AG04449 (cell line): Measurements from ENCODE around the gene UNC13D.
"Not testable (repeated sequence)": the region's sequence is repeated elsewhere in the genome, so short reads cannot be mapped to it uniquely, and the experiment has no call there.

Source experiments
- CTCF ChIA-PET: fragments of 350-600 bp; formaldehyde crosslinking; extraction: SDS; loops from one replicate; lab custom pipeline; 2021; ENCODE audit warnings: antibody characterized with exemption; lab: Yijun Ruan, JAX
- POLR2A ChIA-PET: fragments of 400-600, 350-600 bp; formaldehyde crosslinking; extraction: SDS; loops from one replicate; lab custom pipeline; 2020; ENCODE audit warnings: antibody characterized with exemption, inconsistent platforms; lab: Yijun Ruan, JAX
- DNase-seq: peaks from one replicate; pipeline ENCODE4 v3.0.0-alpha.2; 2010; ENCODE audit warnings: low read depth, low spot score
- H3K4me3 ChIP-seq: 2 replicates; pipeline ENCODE4 v1.5.1; 2011; ENCODE audit warnings: low read depth, mild to moderate bottlenecking, control low read depth, low read length
- CTCF ChIP-seq: IDR thresholded peaks from one replicate; pipeline ENCODE4 v1.5.1; 2011; ENCODE audit warnings: mild to moderate bottlenecking, moderate library complexity, low read length, control low read depth, inconsistent platforms; ENCODE audit not compliant: insufficient read depth; ENCODE audit errors: missing control alignments

Gene UNC13D

GRCh38 chr17:75875940-75876189 is 31.7 kb upstream of the UNC13D start:
- POLR2A ChIA-PET = no interaction called here
- TF ChIP-seq CTCF = no peak
- CTCF ChIA-PET = interaction anchor here (1.1 to 4.6 kb wide), 9 partner anchors 9 to 242 kb away, joined by 3 to 24 read pairs (median 7); partner anchors contain the start of genes MRPL38, SMIM5, TRIM65 and WBP2
- DNase-seq = no peak
- H3K4me3 ChIP-seq = no peak overlapping the region

GRCh38 chr17:75875182-75875939 is 31.2 kb upstream of the UNC13D start:
- no peak overlapping the region for H3K4me3 ChIP-seq
- CTCF ChIA-PET = interaction anchor here (1.1 to 4.6 kb wide), 9 partner anchors 9 to 242 kb away, joined by 3 to 24 read pairs (median 7); partner anchors contain the start of genes MRPL38, SMIM5, TRIM65 and WBP2
- DNase-seq = no peak

GRCh38 chr17:75874323-75875181 is 30.3 kb upstream of the UNC13D start:
- H3K4me3 ChIP-seq = no peak overlapping the region
- POLR2A ChIA-PET = no interaction called here
- CTCF ChIA-PET = interaction anchor here (1.1 to 4.6 kb wide), 9 partner anchors 12 to 241 kb away, joined by 3 to 24 read pairs (median 7); partner anchors contain the start of genes MRPL38, SMIM5, TRIM65 and WBP2
- no peak for TF ChIP-seq CTCF
- DNase-seq = no peak

More at GRCh38 chr17:75875182-75875939, 31.2 kb upstream of the UNC13D start:
- no peak for TF ChIP-seq CTCF
- POLR2A ChIA-PET = interaction anchor here (0.6 kb wide), 1 partner anchor 328 kb away, joined by 4 read pairs; no protein-coding TSS in a partner anchor

GRCh38 chr17:75873587-75874322 is 29.6 kb upstream of the UNC13D start:
- no peak for DNase-seq
- no peak for TF ChIP-seq CTCF
- CTCF ChIA-PET = interaction anchor here (1.4 to 4.6 kb wide), 5 partner anchors 12 to 120 kb away, joined by 5 to 24 read pairs (median 7); partner anchors contain the start of gene WBP2
- POLR2A ChIA-PET = interaction anchor here (1.3 kb wide), 1 partner anchor 94 kb away, joined by 11 read pairs; a partner anchor contains a TSS
- no peak overlapping the region for H3K4me3 ChIP-seq

GRCh38 chr17:75872434-75873351 is 28.5 kb upstream of the UNC13D start:
- no peak for TF ChIP-seq CTCF
- CTCF ChIA-PET = interaction anchor here (1.0 to 4.6 kb wide), 7 partner anchors 11 to 119 kb away, joined by 3 to 24 read pairs (median 5); partner anchors contain the start of gene WBP2
- POLR2A ChIA-PET = interaction anchor here (1.0 to 1.7 kb wide), 3 partner anchors 18 to 93 kb away, joined by 5 to 11 read pairs (median 5); partner anchors contain the start of genes TRIM65 and WBP2
- H3K4me3 ChIP-seq = no peak overlapping the region
- no peak for DNase-seq

- CTCF ChIA-PET = interaction anchor here (1.3 to 1.8 kb wide), 2 partner anchors 8 to 144 kb away, joined by 3 to 7 read pairs; partner anchors contain the start of gene TRIM47
- POLR2A ChIA-PET, DNase-seq, H3K4me3 ChIP-seq: not testable (repeated sequence)
These were observed 26.0 kb upstream of the UNC13D start for GRCh38 chr17:75870228-75870627.
